Panc1 (cell line): ENCODE results near the gene MACROD2.

Source experiments
- CTCF ChIP-seq: fragments of 450-650 bp; IDR thresholded peaks from 2 replicates; pipeline ENCODE4 v1.5.1; 2017; ENCODE audit warnings: mild to moderate bottlenecking
- POLR2AphosphoS5 ChIP-seq: IDR thresholded peaks from 2 replicates; pipeline ENCODE4 v1.6.1; 2012; ENCODE audit warnings: mild to moderate bottlenecking, low read depth, low read length, moderate library complexity
- REST ChIP-seq, 2 experiments: IDR thresholded peaks; 2 replicates each; pipeline ENCODE4 v1.6.1; 2011 to 2012; ENCODE audit warnings: low read depth in 2 of 2, control low read depth in 1 of 2, low read length in 1 of 2, mild to moderate bottlenecking in 1 of 2, moderate library complexity in 1 of 2; ENCODE audit not compliant: insufficient read depth in 1 of 2
- SIN3A ChIP-seq: IDR thresholded peaks from 2 replicates; pipeline ENCODE4 v1.6.1; 2012; ENCODE audit warnings: low read depth, mild to moderate bottlenecking, low read length, moderate library complexity, borderline replicate concordance; ENCODE audit not compliant: insufficient read depth

GRCh38 chr20:16020971-16021370 is 2025.7 kb downstream of the MACROD2 start:
- no peak for TF ChIP-seq REST (IDR thresholded peaks at IDR 0.05; ENCODE audit: insufficient read depth in 1 of 2, low read depth in 2 of 2, low read length in 1 of 2)
- no peak for TF ChIP-seq CTCF
- TF ChIP-seq POLR2AphosphoS5: no peak
- no peak for TF ChIP-seq SIN3A
